Upper lobe of right lung (tissue), 1 donor: ENCODE results near the gene LTB4R. TPM values are rescaled to one million over a fixed set of nuclear protein-coding genes. Genes with fewer than 3 reads are reported as not detected.

ENCODE experiments used
- ATAC-seq: fragments of 200-7000 bp; cut with Tn5 transposase; one replicate; pipeline ENCODE4 v1.9.1; 2020; ENCODE audit warnings: mild to moderate bottlenecking, moderate library complexity
- DNase-seq: peaks from one replicate; pipeline ENCODE4 v3.0.0-alpha.2; 2020
- H3K27ac ChIP-seq: fragments of 200-600 bp; one replicate; pipeline ENCODE4 v1.8.0; 2022
- H3K27me3 ChIP-seq: fragments of 200-600 bp; one replicate; pipeline ENCODE4 v1.8.0; 2022; ENCODE audit warnings: mild to moderate bottlenecking
- H3K36me3 ChIP-seq: fragments of 200-600 bp; one replicate; pipeline ENCODE4 v1.8.0; 2022
- H3K4me1 ChIP-seq: fragments of 200-600 bp; one replicate; pipeline ENCODE4 v1.8.0; 2022
- H3K4me3 ChIP-seq: fragments of 200-600 bp; one replicate; pipeline ENCODE4 v1.8.0; 2022; ENCODE audit warnings: mild to moderate bottlenecking
- H3K9me3 ChIP-seq: fragments of 200-600 bp; one replicate; pipeline ENCODE4 v1.8.0; 2022
- CTCF ChIP-seq: fragments of 200-600 bp; IDR thresholded peaks from one replicate; pipeline ENCODE4 v1.8.0; 2022; ENCODE audit warnings: antibody characterized with exemption
- intact Hi-C: fragments of 100-400 bp; cut with DNase I; formaldehyde crosslinking; loops from one replicate; pipeline ENCODE4 v1.11.0; 2022
- total RNA-seq: library from RNA; stranded (reverse); fragmentation: NEBNext Ultra II Directional; extraction: Animal tissue kit (Norgen Biotek cat#: 25700); gene quantifications from one replicate; pipeline ENCODE4 v1.2.1, GENCODE V29; 2021
- donor health status: DM: no; HTN: yes; CAD: no; lungs with severe emphysema.

Gene LTB4R
- total RNA-seq, 1 donor from 2014 or later, result 9.8 TPM

GRCh38 chr14:24340606-24341005, 29.3 kb downstream of the LTB4R start:
- intact Hi-C loops, result no loop called here
- DNase-seq, result no peak
- ATAC-seq, result no peak
- Histone ChIP-seq H3K4me3 (no peak overlapping the region), H3K27ac (no peak overlapping the region), H3K4me1 (peaks cover 19% of the 10 kb centered on the region), H3K36me3 (no peaks in the 10 kb centered on the region), H3K9me3 (no peaks in the 10 kb centered on the region), H3K27me3 (peaks cover 2% of the 10 kb centered on the region)
- no peak for TF ChIP-seq CTCF

GRCh38 chr14:24342889-24343288, 31.6 kb downstream of the LTB4R start:
- H3K36me3 ChIP-seq, result no peaks in the 10 kb centered on the region
- no peak overlapping the region for H3K4me3 ChIP-seq
- H3K4me1 ChIP-seq, result peaks cover 12% of the 10 kb centered on the region
- DNase-seq (no peak), ATAC-seq (no peak)
- no peaks in the 10 kb centered on the region for H3K9me3 ChIP-seq
- no peak for TF ChIP-seq CTCF
- intact Hi-C loops, result no loop called here
- H3K27ac ChIP-seq, result no peak overlapping the region
- no peaks in the 10 kb centered on the region for H3K27me3 ChIP-seq

GRCh38 chr14:24343795-24344660, 32.7 kb downstream of the LTB4R start:
- intact Hi-C loops, result no loop called here
- no peak for TF ChIP-seq CTCF
- no peak for DNase-seq

GRCh38 chr14:24347134-24347533, 35.8 kb downstream of the LTB4R start:
- TF ChIP-seq CTCF, result no peak
- no peak for ATAC-seq
- H3K4me1 ChIP-seq, result peaks cover 6% of the 10 kb centered on the region
- DNase-seq, result no peak
- intact Hi-C loops, result no loop called here
- H3K27me3 ChIP-seq, result no peaks in the 10 kb centered on the region
- no peak overlapping the region for H3K27ac ChIP-seq
- no peaks in the 10 kb centered on the region for H3K36me3 ChIP-seq
- no peak overlapping the region for H3K4me3 ChIP-seq
- H3K9me3 ChIP-seq, result no peaks in the 10 kb centered on the region

More at GRCh38 chr14:24343795-24344660, 32.7 kb downstream of the LTB4R start:
- Histone ChIP-seq H3K4me1 (peaks cover 3% of the 10 kb centered on the region), H3K27ac (no peak overlapping the region), H3K9me3 (no peaks in the 10 kb centered on the region), H3K27me3 (no peaks in the 10 kb centered on the region), H3K36me3 (no peaks in the 10 kb centered on the region), H3K4me3 (no peak overlapping the region)
- no peak for ATAC-seq

GRCh38 chr14:24348186-24348585, 36.9 kb downstream of the LTB4R start:
- no peak overlapping the region for H3K27ac ChIP-seq
- DNase-seq (no peak), ATAC-seq (no peak)
- TF ChIP-seq CTCF, result no peak
- H3K9me3 ChIP-seq, result no peaks in the 10 kb centered on the region
- H3K27me3 ChIP-seq, result no peaks in the 10 kb centered on the region
- intact Hi-C loops, result no loop called here
- peaks cover 6% of the 10 kb centered on the region for H3K4me1 ChIP-seq
- no peaks in the 10 kb centered on the region for H3K36me3 ChIP-seq
- H3K4me3 ChIP-seq, result no peak overlapping the region
